Measurements from ENCODE around the gene ADISSP. TPM values are rescaled to one million over a fixed set of nuclear protein-coding genes. Genes with fewer than 3 reads are reported as not detected.

Gene ADISSP
- total and polyA plus RNA-seq, 5 donors = 11.7 to 13.7 (median 12.2) TPM

- H3K27me3 ChIP-seq (ENCODE audit: control insufficient read depth, insufficient read depth) = no peaks in the 10 kb centered on the region
- ATAC-seq (peak; percentile 75 to 77), DNase-seq (peak; percentile 76 to 90 (median 90))
- intact Hi-C loops (cut with DNase I) = no loop called here
- H3K4me1 ChIP-seq (ENCODE audit: control insufficient read depth, insufficient read depth, low read length) = no peaks in the 10 kb centered on the region
- 2% methylated on average over 70 of the region's 70 CpGs for WGBS
- H3K4me3 ChIP-seq (ENCODE audit: low read length) = peak overlapping the region; percentile 54
- no peak overlapping the region for H3K27ac ChIP-seq (ENCODE audit: low read length)
- H3K9me3 ChIP-seq (ENCODE audit: control insufficient read depth, low read length) = no peaks in the 10 kb centered on the region
Observed at GRCh38 chr20:3777716-3778629, 10.4 kb upstream of the ADISSP start.

GRCh38 chr20:3777381-3777715, 9.8 kb upstream of the ADISSP start:
- no peaks in the 10 kb centered on the region for H3K27me3 ChIP-seq (ENCODE audit: control insufficient read depth, insufficient read depth)
- ATAC-seq (peak in 1 of 2 donors; percentile 1), DNase-seq (no peak)
- intact Hi-C loops (cut with DNase I) = no loop called here
- no peak overlapping the region for H3K27ac ChIP-seq (ENCODE audit: low read length)
- H3K4me1 ChIP-seq (ENCODE audit: control insufficient read depth, insufficient read depth, low read length) = no peaks in the 10 kb centered on the region
- peak overlapping the region; percentile 54 for H3K4me3 ChIP-seq (ENCODE audit: low read length)
- no peaks in the 10 kb centered on the region for H3K9me3 ChIP-seq (ENCODE audit: control insufficient read depth, low read length)
- 10% methylated on average over 16 of the region's 16 CpGs for WGBS

- ATAC-seq = no peak
- intact Hi-C loops (cut with DNase I) = no loop called here
- Histone ChIP-seq H3K4me3 (ENCODE audit: low read length) (no peak overlapping the region), H3K4me1 (ENCODE audit: control insufficient read depth, insufficient read depth, low read length) (no peaks in the 10 kb centered on the region), H3K9me3 (ENCODE audit: control insufficient read depth, low read length) (no peaks in the 10 kb centered on the region), H3K27me3 (ENCODE audit: control insufficient read depth, insufficient read depth) (no peaks in the 10 kb centered on the region), H3K27ac (ENCODE audit: low read length) (no peak overlapping the region)
- no peak for DNase-seq
- 88% methylated on average over 4 of the region's 4 CpGs for WGBS
Observed at GRCh38 chr20:3775457-3776108, 8.0 kb upstream of the ADISSP start.

GRCh38 chr20:3771552-3772058, 4.1 kb upstream of the ADISSP start:
- intact Hi-C loops (cut with DNase I) = no loop called here
- no peak for ATAC-seq
- 77% methylated on average over 7 of the region's 7 CpGs for WGBS

GRCh38 chr20:3768342-3769130, 983 bp upstream of the ADISSP start:
- peak; percentile 62 for ATAC-seq
- intact Hi-C loops (cut with DNase I) = loop anchor here in 2 of 4 donors (5.0 to 10.0 kb wide), 2 partner anchors 91 to 94 kb away; no protein-coding TSS in a partner anchor
- no peaks in the 10 kb centered on the region for H3K4me1 ChIP-seq (ENCODE audit: control insufficient read depth, insufficient read depth, low read length)

More at GRCh38 chr20:3771552-3772058, 4.1 kb upstream of the ADISSP start:
- Histone ChIP-seq H3K9me3 (ENCODE audit: control insufficient read depth, low read length) (no peaks in the 10 kb centered on the region), H3K4me1 (ENCODE audit: control insufficient read depth, insufficient read depth, low read length) (no peaks in the 10 kb centered on the region), H3K4me3 (ENCODE audit: low read length) (no peak overlapping the region), H3K27me3 (ENCODE audit: control insufficient read depth, insufficient read depth) (no peaks in the 10 kb centered on the region), H3K27ac (ENCODE audit: low read length) (no peak overlapping the region)
- no peak for DNase-seq

GRCh38 chr20:3767110-3767426, 485 bp downstream of the ADISSP start:
- DNase-seq (peak in 2 of 3 donors; percentile 62 to 63), ATAC-seq (peak in 1 of 2 donors; percentile 5)
- intact Hi-C loops (cut with DNase I) = loop anchor here in 2 of 4 donors (5.0 to 10.0 kb wide), 2 partner anchors 90 to 92 kb away; no protein-coding TSS in a partner anchor
- no peaks in the 10 kb centered on the region for H3K4me1 ChIP-seq (ENCODE audit: control insufficient read depth, insufficient read depth, low read length)
- H3K27ac ChIP-seq (ENCODE audit: low read length) = no peak overlapping the region
- H3K9me3 ChIP-seq (ENCODE audit: control insufficient read depth, low read length) = no peaks in the 10 kb centered on the region
- peak overlapping the region; percentile 45 for H3K4me3 ChIP-seq (ENCODE audit: low read length)
- H3K27me3 ChIP-seq (ENCODE audit: control insufficient read depth, insufficient read depth) = no peaks in the 10 kb centered on the region
- 2% methylated on average over 21 of the region's 21 CpGs for WGBS

More at GRCh38 chr20:3768342-3769130, 983 bp upstream of the ADISSP start:
- peak; percentile 76 to 90 (median 89) for DNase-seq
- WGBS = 2% methylated on average over 51 of the region's 51 CpGs
- Histone ChIP-seq H3K4me3 (ENCODE audit: low read length) (peak overlapping the region; percentile 49), H3K27me3 (ENCODE audit: control insufficient read depth, insufficient read depth) (no peaks in the 10 kb centered on the region), H3K9me3 (ENCODE audit: control insufficient read depth, low read length) (no peaks in the 10 kb centered on the region), H3K27ac (ENCODE audit: low read length) (peak overlapping the region; percentile 51)

GRCh38 chr20:3766422-3767109, 987 bp downstream of the ADISSP start:
- no peaks in the 10 kb centered on the region for H3K9me3 ChIP-seq (ENCODE audit: control insufficient read depth, low read length)
- no peaks in the 10 kb centered on the region for H3K4me1 ChIP-seq (ENCODE audit: control insufficient read depth, insufficient read depth, low read length)
- H3K27me3 ChIP-seq (ENCODE audit: control insufficient read depth, insufficient read depth) = no peaks in the 10 kb centered on the region
- intact Hi-C loops (cut with DNase I) = loop anchor here in 2 of 4 donors (5.0 to 10.0 kb wide), 2 partner anchors 89 to 92 kb away; no protein-coding TSS in a partner anchor
- 34% methylated on average over 9 of the region's 9 CpGs for WGBS
- peak overlapping the region; percentile 45 for H3K4me3 ChIP-seq (ENCODE audit: low read length)
- H3K27ac ChIP-seq (ENCODE audit: low read length) = no peak overlapping the region
- DNase-seq (peak; percentile 16 to 32 (median 26)), ATAC-seq (no peak)

- Histone ChIP-seq H3K27me3 (ENCODE audit: control insufficient read depth, insufficient read depth) (no peaks in the 10 kb centered on the region), H3K4me3 (ENCODE audit: low read length) (no peak overlapping the region), H3K27ac (ENCODE audit: low read length) (no peak overlapping the region), H3K9me3 (ENCODE audit: control insufficient read depth, low read length) (no peaks in the 10 kb centered on the region), H3K4me1 (ENCODE audit: control insufficient read depth, insufficient read depth, low read length) (no peaks in the 10 kb centered on the region)
- DNase-seq (peak; percentile 32 to 73 (median 49)), ATAC-seq (no peak)
- WGBS = 58% methylated on average over 3 of the region's 3 CpGs
- intact Hi-C loops (cut with DNase I) = loop anchor here in 2 of 4 donors (5.0 to 10.0 kb wide), 2 partner anchors 88 to 91 kb away; no protein-coding TSS in a partner anchor
Observed at GRCh38 chr20:3765171-3765882, 2.2 kb downstream of the ADISSP start.

- DNase-seq = peak; percentile 4 to 42 (median 41)
- intact Hi-C loops (cut with DNase I) = loop anchor here in 2 of 4 donors (5.0 to 10.0 kb wide), 2 partner anchors 87 to 90 kb away; no protein-coding TSS in a partner anchor
Observed at GRCh38 chr20:3764659-3765058, 2.9 kb downstream of the ADISSP start.

More at GRCh38 chr20:3764659-3765058, 2.9 kb downstream of the ADISSP start:
- Histone ChIP-seq H3K4me1 (ENCODE audit: control insufficient read depth, insufficient read depth, low read length) (no peaks in the 10 kb centered on the region), H3K27me3 (ENCODE audit: control insufficient read depth, insufficient read depth) (no peaks in the 10 kb centered on the region), H3K9me3 (ENCODE audit: control insufficient read depth, low read length) (no peaks in the 10 kb centered on the region), H3K27ac (ENCODE audit: low read length) (no peak overlapping the region), H3K4me3 (ENCODE audit: low read length) (no peak overlapping the region)
- ATAC-seq = no peak
- 89% methylated on average over 3 of the region's 3 CpGs for WGBS

Measured in right cardiac atrium (tissue), 5 donors.